ENCODE results near the gene SESN2. TPM values are rescaled to one million over a fixed set of nuclear protein-coding genes. Genes with fewer than 3 reads are reported as not detected.

SESN2 gene
- total RNA-seq, 1 experiment from 2014 or later = 36.8 TPM

- Histone ChIP-seq H3K9ac (ENCODE audit: low read length) (no peak overlapping the region), H3K27ac (ENCODE audit: low read depth, low read length) (no peak overlapping the region), H4K20me1 (ENCODE audit: insufficient read depth) (no peaks in the 10 kb centered on the region), H3K36me3 (ENCODE audit: control insufficient read depth in 1 of 2, insufficient read depth in 2 of 2, low read length in 2 of 2) (no peaks in the 10 kb centered on the region), H3K9me3 (ENCODE audit: control insufficient read depth in 1 of 2, insufficient read depth in 1 of 2, low read depth in 1 of 2, low read length in 2 of 2) (no peaks in the 10 kb centered on the region), H3K9me2 (ENCODE audit: insufficient read depth) (no peaks in the 10 kb centered on the region), H3K4me1 (ENCODE audit: control insufficient read depth in 1 of 2, insufficient read depth in 2 of 2, low read length in 2 of 2) (peaks cover 12 to 21% of the 10 kb centered on the region in 2 experiments), H3K27me3 (ENCODE audit: insufficient read depth, low read length) (no peaks in the 10 kb centered on the region), H3K79me2 (ENCODE audit: insufficient read depth, low read length) (peaks cover 52% of the 10 kb centered on the region), H2AFZ (ENCODE audit: low read depth, low read length, poor library complexity, severe bottlenecking) (no peak overlapping the region), H3K4me3 (replicated peaks in 1 of 2; ENCODE audit: low read depth in 1 of 2, low read length in 2 of 2) (peak overlapping the region; percentile 91 to 93; a peak in 3 of 4 replicates), H3K4me2 (ENCODE audit: low read length) (peak overlapping the region; percentile 95)
- no peak for TF ChIP-seq RAD21 (IDR thresholded peaks at IDR 0.05; ENCODE audit: low read depth)
- TF ChIP-seq, protein P1, sequence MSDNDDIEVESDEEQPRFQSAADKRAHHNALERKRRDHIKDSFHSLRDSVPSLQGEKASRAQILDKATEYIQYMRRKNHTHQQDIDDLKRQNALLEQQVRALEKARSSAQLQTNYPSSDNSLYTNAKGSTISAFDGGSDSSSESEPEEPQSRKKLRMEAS (IDR thresholded peaks at IDR 0.05) = 0 out of 2 replicates have a peak, but pooled peaks have one; percentile 7
- ATAC-seq (no peak), DNase-seq (ENCODE audit: low read depth, low spot score) (no peak)
- POLR2A ChIA-PET = interaction anchor here (0.6 to 3.6 kb wide), 4 partner anchors 12 to 1553 kb away, joined by 4 to 16 read pairs (median 5); partner anchors contain the start of gene MED18
- intact Hi-C loops (cut with micrococcal nuclease) = no loop called here
- BruUV-seq (replicated peaks) = no TSS peak
- CTCF ChIA-PET = interaction anchor here (4.1 kb wide), 1 partner anchor 12 kb away, joined by 26 read pairs; no protein-coding TSS in a partner anchor
- RAD21 ChIA-PET (ENCODE audit: low non-redundant PET in 1 of 2, low total read pairs in 2 of 2, uncharacterized antibody in 2 of 2, unreplicated experiment in 2 of 2) = interaction anchor here in 1 of 2 experiments (0.6 kb wide), 1 partner anchor 12 kb away, joined by 4 read pairs; no protein-coding TSS in a partner anchor
These were observed 1.5 kb downstream of the SESN2 start for GRCh38 chr1:28260803-28261174.

- H3K9me3 ChIP-seq (ENCODE audit: control insufficient read depth in 1 of 2, insufficient read depth in 1 of 2, low read depth in 1 of 2, low read length in 2 of 2) = no peaks in the 10 kb centered on the region
- H3K79me2 ChIP-seq (ENCODE audit: insufficient read depth, low read length) = peaks cover 80% of the 10 kb centered on the region
- intact Hi-C loops (cut with micrococcal nuclease) = no loop called here
- H3K4me1 ChIP-seq (ENCODE audit: control insufficient read depth in 1 of 2, insufficient read depth in 2 of 2, low read length in 2 of 2) = peaks cover 5 to 12% of the 10 kb centered on the region in 2 experiments; a peak in 2 of 4 replicates
- no peak overlapping the region for H3K9ac ChIP-seq (ENCODE audit: low read length)
- RAD21 ChIA-PET (ENCODE audit: low non-redundant PET in 1 of 2, low total read pairs in 2 of 2, uncharacterized antibody in 2 of 2, unreplicated experiment in 2 of 2) = no interaction called here
- no peak overlapping the region for H3K4me2 ChIP-seq (ENCODE audit: low read length)
- DNase-seq (ENCODE audit: low read depth, low spot score) (no peak), ATAC-seq (no peak)
- POLR2A ChIA-PET = no interaction called here
- no peaks in the 10 kb centered on the region for H3K27me3 ChIP-seq (ENCODE audit: insufficient read depth, low read length)
- CTCF ChIA-PET = interaction anchor here (1.2 kb wide), 1 partner anchor 16 kb away, joined by 3 read pairs; no protein-coding TSS in a partner anchor
- no TSS peak for BruUV-seq (replicated peaks)
- no peaks in the 10 kb centered on the region for H3K9me2 ChIP-seq (ENCODE audit: insufficient read depth)
- H3K27ac ChIP-seq (ENCODE audit: low read depth, low read length) = no peak overlapping the region
- no peaks in the 10 kb centered on the region for H3K36me3 ChIP-seq (ENCODE audit: control insufficient read depth in 1 of 2, insufficient read depth in 2 of 2, low read length in 2 of 2)
- no peak for TF ChIP-seq SRF (IDR thresholded peaks at IDR 0.05; ENCODE audit: low read depth)
- no peak for TF ChIP-seq TCF7L2 (IDR thresholded peaks at IDR 0.05; ENCODE audit: borderline replicate concordance, extremely low read depth, insufficient read depth, insufficient read length)
- no peak for TF ChIP-seq RAD21 (IDR thresholded peaks at IDR 0.05; ENCODE audit: low read depth)
- TF ChIP-seq ZBTB33 (IDR thresholded peaks at IDR 0.05; ENCODE audit: extremely low read depth, insufficient replicate concordance, low read length) = no peak
- no peak for TF ChIP-seq ZNF274 (IDR thresholded peaks at IDR 0.05; ENCODE audit: low read depth, low read length)
- TF ChIP-seq POLR2AphosphoS5 (IDR thresholded peaks at IDR 0.05; ENCODE audit: low read depth, low read length) = no peak; the same call in 1 of the 2 replicates
- H3K4me3 ChIP-seq (replicated peaks in 1 of 2; ENCODE audit: low read depth in 1 of 2, low read length in 2 of 2) = no peak overlapping the region
- H2AFZ ChIP-seq (ENCODE audit: low read depth, low read length, poor library complexity, severe bottlenecking) = no peak overlapping the region
- no peaks in the 10 kb centered on the region for H4K20me1 ChIP-seq (ENCODE audit: insufficient read depth)
These were observed 5.6 kb downstream of the SESN2 start for GRCh38 chr1:28264897-28265296.
